ENCODE data around the gene TNNT1. TPM values are rescaled to one million over a fixed set of nuclear protein-coding genes. Genes with fewer than 3 reads are reported as not detected.
"Not testable (repeated sequence)": the region's sequence is repeated elsewhere in the genome, so short reads cannot be mapped to it uniquely, and the experiment has no call there.

Gene TNNT1
- total RNA-seq, 1 donor from 2014 or later, result 1.4 TPM

DNA sequence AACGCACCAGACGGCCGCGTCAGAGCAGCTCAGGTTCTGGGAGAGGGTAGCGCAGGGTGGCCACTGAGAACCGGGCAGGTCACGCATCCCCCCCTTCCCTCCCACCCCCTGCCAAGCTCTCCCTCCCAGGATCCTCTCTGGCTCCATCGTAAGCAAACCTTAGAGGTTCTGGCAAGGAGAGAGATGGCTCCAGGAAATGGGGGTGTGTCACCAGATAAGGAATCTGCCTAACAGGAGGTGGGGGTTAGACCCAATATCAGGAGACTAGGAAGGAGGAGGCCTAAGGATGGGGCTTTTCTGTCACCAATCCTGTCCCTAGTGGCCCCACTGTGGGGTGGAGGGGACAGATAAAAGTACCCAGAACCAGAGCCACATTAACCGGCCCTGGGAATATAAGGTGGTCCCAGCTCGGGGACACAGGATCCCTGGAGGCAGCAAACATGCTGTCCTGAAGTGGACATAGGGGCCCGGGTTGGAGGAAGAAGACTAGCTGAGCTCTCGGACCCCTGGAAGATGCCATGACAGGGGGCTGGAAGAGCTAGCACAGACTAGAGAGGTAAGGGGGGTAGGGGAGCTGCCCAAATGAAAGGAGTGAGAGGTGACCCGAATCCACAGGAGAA lies 33.5 kb downstream of the TNNT1 start:
- intact Hi-C loops (cut with DNase I), result no loop called here
- DNase-seq (ENCODE audit: low spot score) (no peak), ATAC-seq (no peak)

DNA sequence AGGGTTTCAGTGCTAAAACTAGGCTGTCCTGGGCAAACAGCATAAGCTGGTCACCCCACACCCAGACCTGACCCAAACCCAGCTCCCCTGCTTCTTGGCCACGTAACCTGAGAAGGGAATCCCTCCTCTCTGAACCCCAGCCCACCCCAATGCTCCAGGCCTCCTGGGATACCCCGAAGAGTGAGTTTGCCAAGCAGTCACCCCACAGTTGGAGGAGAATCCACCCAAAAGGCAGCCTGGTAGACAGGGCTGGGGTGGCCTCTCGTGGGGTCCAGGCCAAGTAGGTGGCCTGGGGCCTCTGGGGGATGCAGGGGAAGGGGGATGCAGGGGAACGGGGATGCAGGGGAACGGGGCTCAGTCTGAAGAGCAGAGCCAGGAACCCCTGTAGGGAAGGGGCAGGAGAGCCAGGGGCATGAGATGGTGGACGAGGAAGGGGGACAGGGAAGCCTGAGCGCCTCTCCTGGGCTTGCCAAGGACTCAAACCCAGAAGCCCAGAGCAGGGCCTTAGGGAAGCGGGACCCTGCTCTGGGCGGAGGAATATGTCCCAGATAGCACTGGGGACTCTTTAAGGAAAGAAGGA lies 34.4 kb downstream of the TNNT1 start:
- ATAC-seq (no peak), DNase-seq (ENCODE audit: low spot score) (no peak)
- intact Hi-C loops (cut with DNase I), result no loop called here

DNA sequence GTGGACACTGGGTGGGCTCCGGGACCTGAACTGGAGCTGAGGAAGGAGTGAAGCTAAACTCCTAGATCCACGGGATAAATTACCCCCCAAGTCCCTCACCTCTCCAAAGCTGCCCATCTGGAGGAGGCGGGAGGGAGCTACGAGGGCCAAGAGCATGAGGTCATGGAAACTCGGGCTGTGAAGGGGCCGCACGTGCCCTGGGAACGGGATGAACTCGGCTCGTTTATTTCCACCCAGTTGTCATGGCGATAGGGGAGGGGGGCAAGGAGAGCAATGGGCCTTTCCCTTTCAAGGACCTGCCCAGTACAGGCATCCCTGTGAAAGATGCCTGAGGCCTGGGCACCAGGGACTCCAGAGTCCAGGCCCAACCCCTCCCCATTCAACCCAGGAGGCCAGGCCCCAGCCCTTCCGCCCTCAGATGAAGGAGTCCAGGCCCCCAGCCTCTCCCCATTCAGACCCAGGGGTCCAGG lies 35.4 kb downstream of the TNNT1 start:
- intact Hi-C loops (cut with DNase I), result no loop called here
- ATAC-seq (peak; percentile 76), DNase-seq (ENCODE audit: low spot score) (peak; percentile 92)

DNA sequence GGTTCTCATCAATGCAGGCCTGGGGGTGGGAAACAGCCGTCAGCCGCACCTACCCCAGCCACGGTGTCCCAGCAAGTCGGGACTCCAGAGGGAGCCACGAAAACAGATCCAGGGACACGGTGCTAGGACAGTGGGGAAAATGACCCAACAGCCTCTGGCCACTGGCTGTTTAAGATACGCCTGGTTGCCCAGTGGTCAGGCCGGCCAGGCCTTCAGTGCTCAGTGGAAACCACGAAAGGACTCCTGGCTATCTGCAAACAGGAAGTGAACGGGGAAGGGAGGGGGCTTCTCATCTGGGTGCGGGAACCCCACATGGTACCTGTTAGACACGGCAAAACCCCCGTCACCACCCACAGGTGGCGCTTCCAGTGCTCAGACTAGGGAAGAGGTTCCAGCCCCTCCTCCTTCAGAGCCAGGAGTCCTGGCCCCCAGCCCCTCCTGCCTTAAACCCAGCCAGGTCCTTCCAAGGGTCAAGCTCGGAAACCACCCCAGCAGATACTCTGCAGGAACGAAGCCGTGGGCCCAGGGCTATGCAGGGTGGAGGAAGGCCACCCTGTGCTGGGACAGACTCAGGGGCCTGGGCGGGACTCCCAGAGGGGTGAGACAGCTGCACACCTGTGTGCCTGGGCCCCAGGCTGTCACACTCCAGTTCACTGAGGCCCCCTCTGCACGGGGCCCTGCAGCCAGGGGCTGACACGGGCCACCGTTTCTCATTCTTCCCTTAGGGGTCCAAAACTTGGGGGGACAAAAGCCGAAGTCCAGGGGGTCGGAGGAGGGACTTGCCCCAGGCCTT lies 36.0 kb downstream of the TNNT1 start:
- DNase-seq (ENCODE audit: low spot score) (no peak), ATAC-seq (no peak)
- intact Hi-C loops (cut with DNase I), result no loop called here

DNA sequence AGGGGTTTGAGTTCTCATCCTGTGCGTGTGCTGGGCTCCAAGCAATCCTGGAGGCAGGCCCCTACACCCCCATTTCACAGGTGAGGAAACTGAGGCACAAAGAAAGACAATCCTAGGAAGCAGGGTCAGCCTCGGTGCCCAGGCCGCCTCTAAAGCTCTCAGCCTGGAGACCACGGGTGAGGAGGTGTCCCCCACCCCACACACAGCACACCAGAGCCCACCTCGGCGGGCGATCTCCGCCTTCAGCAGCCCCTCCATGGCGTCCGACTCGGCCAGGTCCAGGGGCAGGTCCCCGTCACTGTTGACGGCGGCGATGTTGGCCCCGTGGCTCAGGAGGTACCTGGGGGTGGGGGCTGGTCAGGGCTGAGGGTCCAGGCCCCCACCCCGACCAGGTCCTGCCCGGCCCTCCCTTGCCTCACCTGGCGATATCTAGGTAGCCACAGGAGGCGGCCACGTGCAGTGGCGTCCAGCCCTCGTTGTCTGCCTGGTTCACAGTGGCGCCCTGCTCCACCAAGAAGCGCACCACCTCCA lies 36.7 kb downstream of the TNNT1 start:
- intact Hi-C loops (cut with DNase I), result no loop called here
- no peak for DNase-seq (ENCODE audit: low spot score)
- ATAC-seq, result no peak

DNA sequence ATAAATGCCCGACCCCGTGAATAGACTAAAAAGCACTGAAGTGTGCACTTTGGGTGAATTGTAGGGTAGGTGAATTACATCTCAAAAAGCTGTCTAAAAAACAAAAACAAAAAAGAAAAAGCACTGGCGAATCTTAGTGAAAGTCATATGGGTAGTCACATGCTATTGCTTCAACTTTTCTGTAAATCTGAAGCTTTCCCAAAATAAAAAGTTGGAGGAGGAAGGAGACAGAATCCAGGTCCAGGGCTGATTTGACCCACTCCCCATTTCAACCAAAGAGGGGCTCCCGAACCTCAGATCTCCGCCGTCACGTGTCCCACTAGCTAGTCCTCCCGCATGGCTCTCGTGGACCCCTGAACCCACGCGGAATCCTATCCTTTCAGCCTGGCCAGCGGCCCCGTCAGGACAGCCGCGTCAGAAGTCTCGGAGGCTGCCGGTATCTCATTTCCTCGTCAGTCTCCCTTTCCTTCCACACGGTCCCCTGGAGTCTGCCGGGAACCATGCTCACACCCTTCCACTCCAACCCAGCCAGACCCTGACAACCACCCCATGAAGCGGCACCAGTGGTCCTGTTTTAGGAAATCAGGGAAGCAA lies 37.7 kb downstream of the TNNT1 start:
- ATAC-seq (no peak), DNase-seq (ENCODE audit: low spot score) (no peak)
- intact Hi-C loops (cut with DNase I), result no loop called here

DNA sequence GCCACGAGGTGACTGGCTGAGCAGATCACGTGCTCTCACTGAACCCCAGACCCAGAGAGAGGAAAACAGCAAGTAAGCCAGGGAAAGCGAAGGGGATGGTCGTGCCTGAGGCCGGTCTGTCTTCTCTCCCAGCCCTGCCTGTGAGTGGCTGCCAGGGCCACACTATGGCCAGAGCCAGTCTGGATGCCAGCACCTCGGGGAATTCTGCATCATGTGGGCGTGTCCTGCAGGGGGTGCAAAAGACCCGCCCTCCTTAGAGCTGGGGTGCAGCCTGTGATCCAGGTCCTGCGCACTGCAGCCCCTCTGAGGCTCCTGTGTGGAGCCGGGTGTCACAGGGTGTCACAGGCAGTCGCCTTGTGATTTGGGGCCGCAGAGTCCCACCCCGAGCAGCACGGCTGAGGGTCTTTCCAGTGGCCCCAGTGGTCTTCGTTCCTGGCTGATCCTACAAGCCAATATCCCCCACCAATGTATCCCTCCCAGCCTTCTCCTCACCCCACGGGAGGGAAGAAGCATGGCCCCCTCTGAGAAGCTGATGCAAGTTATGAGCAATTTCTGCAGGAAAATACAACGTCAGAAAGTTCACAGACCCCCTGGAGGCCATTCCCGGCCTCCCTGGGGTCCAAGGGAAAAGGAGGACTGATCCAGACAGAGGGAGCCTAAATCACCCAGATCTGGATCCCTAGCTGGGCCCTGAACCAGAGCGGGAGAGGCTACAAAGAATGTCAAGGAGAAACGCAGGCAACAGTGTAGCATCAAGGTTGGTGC lies 39.3 kb downstream of the TNNT1 start:
- intact Hi-C loops (cut with DNase I), result no loop called here
- ATAC-seq (no peak), DNase-seq (ENCODE audit: low spot score) (no peak)

DNA sequence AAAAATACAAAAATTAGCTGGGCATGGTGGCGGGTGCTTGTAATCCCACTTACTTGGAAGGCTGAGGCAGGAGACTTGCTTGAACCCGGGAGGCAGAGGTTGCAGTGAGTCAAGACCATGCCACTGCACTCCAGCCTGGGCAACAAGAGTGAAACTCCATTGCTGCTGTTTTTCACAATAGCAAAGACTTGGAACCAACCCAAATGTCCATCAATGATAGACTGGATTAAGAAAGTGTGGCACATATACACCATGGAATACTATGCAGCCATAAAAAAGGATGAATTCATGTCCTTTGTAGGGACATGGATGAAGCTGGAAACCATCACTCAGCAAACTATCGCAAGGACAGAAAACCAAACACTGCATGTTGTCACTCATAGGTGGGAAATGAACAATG lies 41.8 kb downstream of the TNNT1 start:
- ATAC-seq; intact Hi-C loops (cut with DNase I); DNase-seq (ENCODE audit: low spot score): not testable (repeated sequence)

DNA sequence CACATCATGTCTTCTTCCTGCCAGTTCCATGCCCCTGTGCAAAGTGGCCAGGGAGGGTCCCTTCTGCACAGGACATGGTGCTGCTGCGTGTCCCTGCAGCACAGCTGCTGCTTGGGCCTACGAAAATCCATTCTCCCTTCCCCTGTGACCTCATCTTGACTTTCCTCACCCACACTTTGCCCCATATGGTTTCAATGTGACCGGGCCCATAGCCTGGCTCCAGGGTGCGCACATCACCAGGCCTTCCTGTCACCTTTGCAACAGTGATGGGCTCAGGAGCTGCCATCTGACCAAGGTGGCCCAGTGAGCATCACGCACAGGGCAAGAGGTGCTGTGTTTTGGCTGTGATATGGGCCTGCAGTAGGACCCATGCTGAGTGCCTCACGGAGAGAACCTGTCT lies 42.4 kb downstream of the TNNT1 start:
- DNase-seq (ENCODE audit: low spot score) (no peak), ATAC-seq (no peak)
- intact Hi-C loops (cut with DNase I), result no loop called here

DNA sequence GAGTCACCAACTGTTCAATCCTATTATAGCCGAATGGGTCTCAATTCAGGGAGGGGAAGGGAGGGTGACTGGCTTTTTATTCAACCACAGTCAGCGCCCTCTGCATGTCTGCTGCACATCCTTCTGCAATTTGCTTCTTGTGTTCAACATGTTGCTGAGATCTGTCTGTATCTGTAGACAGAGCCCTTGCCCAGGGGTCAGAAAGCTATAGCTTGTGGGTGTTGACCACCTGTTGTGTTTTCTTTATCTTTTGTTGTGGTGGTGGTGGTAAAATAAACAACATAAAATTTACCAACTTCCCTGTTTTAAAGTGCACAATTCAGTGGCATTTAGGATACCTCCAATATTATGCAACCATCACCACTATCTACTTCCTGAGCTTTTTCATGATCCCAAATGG lies 43.8 kb downstream of the TNNT1 start:
- intact Hi-C loops (cut with DNase I), result no loop called here
- DNase-seq (ENCODE audit: low spot score) (no peak), ATAC-seq (no peak)

DNA sequence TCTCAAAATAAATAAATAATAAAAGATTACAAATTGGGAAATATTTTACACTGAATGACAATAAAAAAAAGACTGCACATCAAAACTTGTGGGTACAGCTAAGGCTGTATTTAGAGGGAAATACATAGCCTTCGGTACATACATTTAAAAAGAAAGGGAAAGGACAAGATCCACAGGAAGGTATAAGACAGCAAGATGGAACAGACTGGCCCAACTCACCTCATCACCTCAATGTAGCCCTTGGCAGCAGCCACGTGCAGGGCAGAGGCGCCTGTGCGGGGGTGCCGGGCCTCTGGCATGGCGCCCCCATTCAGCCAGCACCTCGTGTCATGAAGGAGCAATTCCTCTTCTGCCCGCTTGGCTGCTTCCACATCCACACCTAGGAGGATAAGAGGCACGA lies 45.8 kb downstream of the TNNT1 start:
- ATAC-seq, result no peak
- DNase-seq (ENCODE audit: low spot score), result no peak
- intact Hi-C loops (cut with DNase I), result no loop called here

DNA sequence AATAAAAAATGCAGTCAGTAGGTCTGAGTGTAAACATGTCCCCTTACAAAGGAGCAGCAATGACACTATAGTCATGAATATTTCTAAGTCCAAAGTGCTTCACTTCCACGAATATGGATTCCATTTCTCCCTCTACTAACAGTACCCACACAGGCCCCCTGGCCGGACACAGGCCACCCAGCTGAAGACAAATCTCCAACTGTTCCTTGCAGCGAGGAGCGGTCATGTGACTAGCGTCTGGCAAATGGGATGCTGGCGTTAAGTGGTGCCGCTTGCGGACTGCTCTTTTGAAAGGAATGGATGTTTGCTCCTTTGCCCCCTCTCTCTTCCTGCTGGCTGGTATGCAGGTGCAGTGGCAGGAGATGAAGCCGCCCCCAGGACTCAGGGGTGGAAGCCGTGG lies 47.7 kb downstream of the TNNT1 start:
- DNase-seq (ENCODE audit: low spot score) (no peak), ATAC-seq (no peak)
- intact Hi-C loops (cut with DNase I), result no loop called here

DNA sequence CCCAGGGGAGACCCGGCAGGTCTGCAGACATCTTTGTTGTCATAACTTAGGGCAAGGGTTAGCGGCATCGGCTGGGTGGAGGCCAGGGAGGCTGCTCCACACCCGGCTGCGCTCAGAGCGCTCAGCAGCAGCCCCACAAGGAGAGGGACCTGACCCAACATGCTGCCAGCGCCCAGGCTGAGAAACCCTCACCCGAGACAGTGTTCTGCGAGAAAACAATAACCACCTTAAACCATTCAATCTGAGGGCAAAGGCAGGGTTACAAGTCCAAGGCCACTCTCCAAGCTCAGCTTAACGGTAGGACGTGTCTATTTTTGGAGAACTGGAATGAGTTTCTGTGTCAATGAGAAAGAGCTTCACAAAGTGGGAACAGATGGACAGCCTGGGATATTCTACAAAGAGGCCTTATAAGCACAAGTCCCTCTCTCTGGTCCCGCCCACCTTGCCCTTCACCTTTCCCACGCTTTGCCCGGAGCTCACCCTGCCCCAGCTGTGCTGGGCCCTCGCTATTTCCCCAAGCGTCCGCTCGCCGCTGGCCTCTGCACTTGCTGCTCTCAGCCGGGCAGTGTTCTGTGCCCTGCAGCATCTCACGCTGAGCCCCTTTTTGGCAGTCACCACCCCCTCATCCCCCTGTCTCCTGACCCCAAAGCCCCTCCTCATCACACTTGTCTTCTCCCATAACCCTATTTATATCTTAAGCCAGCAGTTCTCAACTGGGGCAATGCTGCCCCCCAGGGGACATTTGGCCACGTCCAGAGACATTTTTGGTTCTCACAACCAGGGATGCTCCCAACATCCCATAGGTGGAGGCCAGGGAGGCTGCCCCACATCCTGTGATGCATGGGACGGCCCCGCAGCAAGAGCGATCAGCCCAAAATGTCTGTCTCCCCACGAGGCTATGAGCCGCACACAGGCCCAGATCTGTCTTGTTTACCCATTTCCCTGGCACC lies 49.2 kb downstream of the TNNT1 start:
- intact Hi-C loops (cut with DNase I), result no loop called here
- DNase-seq (ENCODE audit: low spot score), result no peak
- ATAC-seq, result peak; percentile 76

DNA sequence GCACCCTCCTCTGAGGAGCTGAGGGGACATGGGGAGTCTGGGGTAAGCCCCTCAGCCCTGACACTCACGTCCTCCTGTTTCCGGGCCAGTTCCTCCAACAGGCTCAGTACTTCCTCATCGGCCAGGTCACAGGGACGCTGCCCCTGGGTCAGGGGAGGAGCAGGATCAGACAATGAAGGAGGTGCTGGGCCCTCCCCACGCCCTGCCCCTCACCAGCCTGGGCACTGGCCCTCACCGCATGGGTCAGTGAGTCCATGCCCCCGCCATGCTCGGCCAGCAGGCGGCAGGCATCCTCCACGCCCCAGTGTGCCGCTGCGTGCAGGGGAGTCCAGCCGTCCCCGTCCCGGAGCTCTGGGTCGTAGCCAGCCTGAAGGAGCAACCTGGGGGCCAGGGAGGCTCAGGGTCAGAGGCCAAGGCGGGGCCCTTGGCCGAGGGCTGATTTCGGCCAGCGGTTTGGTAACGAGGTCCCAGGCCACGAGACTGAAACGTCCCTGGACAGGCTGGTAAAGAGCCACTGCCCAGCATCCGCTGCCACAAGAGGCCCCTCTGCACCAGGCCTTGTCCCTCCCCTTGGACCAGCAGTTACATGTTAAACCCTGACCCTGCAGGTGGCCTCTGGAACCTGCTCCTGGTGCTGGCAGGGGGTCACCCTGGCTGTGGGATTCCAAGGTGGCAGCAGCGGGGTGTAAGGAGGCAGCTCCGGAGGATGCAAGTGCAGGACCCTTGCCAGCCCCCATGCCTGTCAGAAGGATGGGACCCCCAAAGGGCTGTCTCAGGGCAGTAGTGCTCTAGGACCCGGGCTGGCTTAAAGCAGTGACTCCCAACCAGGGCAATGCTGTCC lies 50.1 kb downstream of the TNNT1 start:
- ATAC-seq (no peak), DNase-seq (ENCODE audit: low spot score) (no peak)
- intact Hi-C loops (cut with DNase I), result no loop called here

DNA sequence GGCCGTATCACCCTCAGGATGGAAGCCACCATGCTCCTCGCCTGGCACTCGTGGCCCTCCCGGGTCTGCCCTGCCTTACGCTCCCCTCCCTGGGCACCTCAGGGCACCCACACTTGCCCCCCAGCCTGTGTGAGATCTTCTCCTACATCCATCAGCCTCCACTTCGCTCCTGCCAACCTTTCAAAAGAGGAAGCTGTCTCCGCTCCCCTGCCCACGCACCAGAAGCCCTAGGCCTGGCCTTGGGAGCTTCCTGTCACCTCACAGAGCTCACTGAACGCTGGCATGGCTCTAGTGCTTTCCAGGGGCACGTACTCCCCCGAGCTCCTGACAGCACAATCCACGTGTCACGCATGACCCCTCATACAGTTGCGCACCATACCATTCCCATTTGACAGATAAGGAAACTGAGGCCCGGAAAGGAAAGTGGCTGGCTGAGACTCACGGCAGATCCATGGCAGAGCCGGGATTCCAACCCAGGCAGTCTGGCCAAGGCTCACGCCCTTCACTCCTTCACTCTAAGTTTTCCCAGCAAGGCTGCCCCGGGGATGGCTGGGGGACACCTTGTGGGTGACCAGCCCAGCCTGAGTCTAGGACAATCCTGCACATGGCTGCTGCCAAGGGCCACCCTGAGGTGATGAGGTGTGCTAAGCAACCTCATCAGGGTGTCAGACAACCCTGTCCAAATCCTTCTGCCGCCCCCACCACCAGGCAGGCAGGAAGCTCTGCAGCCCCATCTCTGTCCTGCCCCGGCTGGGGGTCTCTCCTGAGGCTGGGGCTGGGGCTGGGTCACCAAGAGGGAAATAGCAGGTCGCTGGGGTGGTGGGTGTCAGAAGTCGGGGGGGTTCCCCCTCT lies 50.9 kb downstream of the TNNT1 start:
- no peak for ATAC-seq
- intact Hi-C loops (cut with DNase I), result no loop called here
- no peak for DNase-seq (ENCODE audit: low spot score)

DNA sequence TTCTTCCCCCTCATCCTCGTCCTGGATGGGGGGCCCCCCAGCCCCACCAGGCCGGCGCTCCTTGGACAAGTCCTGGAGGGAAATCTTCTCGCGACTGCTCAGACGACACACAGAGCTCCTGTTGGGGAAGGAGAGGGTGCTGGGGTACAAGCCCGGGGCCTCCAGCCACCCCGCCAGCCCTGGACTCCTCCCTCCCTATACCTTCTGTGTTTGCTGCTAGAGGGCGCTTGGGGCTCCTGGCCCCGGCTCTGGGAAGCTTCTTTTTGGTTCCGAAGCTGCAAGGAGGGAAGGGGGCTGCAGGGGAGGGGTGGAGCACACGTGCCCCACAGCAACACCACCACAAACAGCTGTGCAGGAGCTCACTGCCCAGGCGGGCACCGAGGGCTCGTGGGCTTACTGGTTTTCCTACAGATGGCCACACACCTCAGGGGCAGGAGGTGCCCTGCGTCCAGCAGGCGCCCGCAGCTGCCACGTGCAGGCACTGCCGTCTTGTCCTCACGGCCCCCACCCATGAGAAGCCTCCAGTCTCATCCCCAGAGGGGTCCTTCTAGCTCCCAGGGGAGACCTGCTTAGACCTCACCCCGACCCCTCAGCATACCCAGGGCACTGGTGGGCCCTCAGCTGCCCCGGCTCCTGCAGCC lies 52.8 kb downstream of the TNNT1 start:
- intact Hi-C loops (cut with DNase I), result no loop called here
- ATAC-seq, result no peak

More for the DNA sequence above, 52.8 kb downstream of the TNNT1 start:
- DNase-seq (ENCODE audit: low spot score), result no peak

Data from sciatic nerve (tissue), 2 donors.